ENCODE measurements around the gene SERPINA10. TPM values are rescaled to one million over a fixed set of nuclear protein-coding genes. Genes with fewer than 3 reads are reported as not detected.
"Not testable (repeated sequence)": the region's sequence is repeated elsewhere in the genome, so short reads cannot be mapped to it uniquely, and the experiment has no call there.

SERPINA10 gene
- total and polyA plus RNA-seq, 7 donors, result 0.06 TPM; not detected in 6

GRCh38 chr14:94303111-94303510 lies 10.0 kb upstream of the SERPINA10 start:
- intact Hi-C loops (cut with DNase I), result no loop called here
- no peak overlapping the region for H3K27ac ChIP-seq
- 89 to 93% methylated on average over 7 of the region's 7 CpGs for WGBS, 2 donors

GRCh38 chr14:94298130-94298529 lies 5.1 kb upstream of the SERPINA10 start:
- Histone ChIP-seq H3K27me3 (no peaks in the 10 kb centered on the region), H3K27ac (no peak overlapping the region), H3K4me3 (no peak overlapping the region), H3K36me3 (no peaks in the 10 kb centered on the region), H3K9me3 (no peaks in the 10 kb centered on the region), H3K4me1 (no peaks in the 10 kb centered on the region)
- 93 to 95% methylated on average over 15 of the region's 15 CpGs for WGBS, 2 donors
- no peak for TF ChIP-seq CTCF (IDR thresholded peaks at IDR 0.05)
- DNase-seq, result no peak
- intact Hi-C loops (cut with DNase I), result no loop called here

More at GRCh38 chr14:94303111-94303510, 10.0 kb upstream of the SERPINA10 start:
- no peaks in the 10 kb centered on the region for H3K36me3 ChIP-seq
- no peaks in the 10 kb centered on the region for H3K4me1 ChIP-seq
- DNase-seq, result no peak
- H3K4me3 ChIP-seq, result no peak overlapping the region
- H3K27me3 ChIP-seq, result no peaks in the 10 kb centered on the region
- H3K9me3 ChIP-seq, result peaks cover 0 to 6% (median 2%) of the 10 kb centered on the region in 4 donors
- TF ChIP-seq POLR2A (IDR thresholded peaks at IDR 0.05), result no peak
- no peak for TF ChIP-seq POLR2AphosphoS5 (IDR thresholded peaks at IDR 0.05)
- TF ChIP-seq EP300 (IDR thresholded peaks at IDR 0.05), result no peak
- no peak for TF ChIP-seq CTCF (IDR thresholded peaks at IDR 0.05)

- WGBS, 2 donors, result 76 to 80% methylated on average over 4 of the region's 4 CpGs
- DNase-seq; H3K27ac ChIP-seq; H3K9me3 ChIP-seq; intact Hi-C loops (cut with DNase I); H3K4me3 ChIP-seq; H3K36me3 ChIP-seq; H3K4me1 ChIP-seq; H3K27me3 ChIP-seq: not testable (repeated sequence)
These were observed 3.1 kb upstream of the SERPINA10 start for GRCh38 chr14:94296181-94296545.

GRCh38 chr14:94295360-94296180 lies 2.5 kb upstream of the SERPINA10 start:
- 74 to 88% methylated on average over 9 of the region's 9 CpGs for WGBS, 2 donors
- TF ChIP-seq POLR2A (IDR thresholded peaks at IDR 0.05) (no peak), EP300 (IDR thresholded peaks at IDR 0.05) (no peak), POLR2AphosphoS5 (IDR thresholded peaks at IDR 0.05) (no peak), CTCF (IDR thresholded peaks at IDR 0.05) (no peak)
- H3K27me3 ChIP-seq, result no peaks in the 10 kb centered on the region
- DNase-seq, result no peak
- H3K36me3 ChIP-seq, result no peaks in the 10 kb centered on the region
- no peak overlapping the region for H3K4me3 ChIP-seq
- H3K9me3 ChIP-seq, result no peaks in the 10 kb centered on the region
- intact Hi-C loops (cut with DNase I), result no loop called here
- no peak overlapping the region for H3K27ac ChIP-seq
- H3K4me1 ChIP-seq, result no peaks in the 10 kb centered on the region

GRCh38 chr14:94293578-94293924 lies 483 bp upstream of the SERPINA10 start:
- no peak overlapping the region for H3K27ac ChIP-seq
- H3K9me3 ChIP-seq, result no peaks in the 10 kb centered on the region
- no peaks in the 10 kb centered on the region for H3K4me1 ChIP-seq
- intact Hi-C loops (cut with DNase I), result no loop called here
- 22 to 67% methylated on average over 3 of the region's 3 CpGs for WGBS, 2 donors
- H3K4me3 ChIP-seq, result no peak overlapping the region
- DNase-seq, result no peak
- H3K27me3 ChIP-seq, result no peaks in the 10 kb centered on the region
- TF ChIP-seq CTCF (IDR thresholded peaks at IDR 0.05) (no peak), POLR2A (IDR thresholded peaks at IDR 0.05) (no peak), POLR2AphosphoS5 (IDR thresholded peaks at IDR 0.05) (no peak), EP300 (IDR thresholded peaks at IDR 0.05) (no peak)
- no peaks in the 10 kb centered on the region for H3K36me3 ChIP-seq
